NCI-H345 treated with DMSO at 0.1 percent for 48 hours (cell line): ENCODE data around the gene AXIN2.
"Not testable (repeated sequence)": the region's sequence is repeated elsewhere in the genome, so short reads cannot be mapped to it uniquely, and the experiment has no call there.

Experiments
- DNase-seq: peaks from one replicate; lab custom pipeline; 2025; ENCODE audit not compliant: unreplicated experiment; lab: John Stamatoyannopoulos, UW

The AXIN2 gene

DNA sequence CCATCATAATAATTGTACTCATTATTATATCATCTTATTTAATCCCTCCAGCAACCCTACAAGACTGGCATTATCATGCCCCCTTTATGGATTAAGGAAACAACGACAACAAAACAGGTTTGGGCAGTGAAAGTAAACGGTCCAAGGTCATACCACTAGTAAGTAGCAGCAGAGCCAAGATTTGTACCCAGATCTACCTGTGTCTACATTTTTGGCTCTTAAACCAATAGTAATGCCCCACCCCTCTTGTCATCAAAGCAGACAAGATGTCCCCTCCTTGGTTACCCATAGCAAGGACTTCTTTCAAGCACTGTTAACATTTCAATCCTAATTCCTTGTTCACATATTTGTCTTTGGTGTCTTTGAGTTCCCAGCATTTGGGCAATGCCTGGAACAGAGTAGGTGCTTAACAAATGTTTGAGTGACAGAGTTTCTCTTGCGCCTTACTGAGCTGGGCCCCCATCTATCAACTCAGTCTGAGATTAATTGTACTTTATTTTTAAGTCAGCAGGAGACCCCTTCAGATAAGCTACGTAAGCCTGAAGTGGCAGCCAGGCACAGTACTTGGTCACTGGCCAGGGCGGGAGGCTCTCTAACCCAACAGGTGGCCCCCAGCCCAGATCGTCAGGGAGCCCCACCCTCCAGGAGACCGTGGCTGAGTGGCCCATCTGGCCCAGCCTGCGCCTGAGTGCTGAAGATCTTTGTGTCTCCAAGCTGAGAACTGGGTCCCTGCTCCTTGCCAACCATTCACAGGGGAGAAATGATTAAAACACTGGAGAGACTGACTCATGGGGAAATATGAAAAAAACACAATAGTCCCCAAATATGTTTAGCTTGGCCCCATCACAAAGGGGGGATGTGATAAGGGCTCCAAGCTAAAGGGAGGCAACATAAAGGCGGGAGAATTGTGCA is 75.8 kb downstream of the AXIN2 start:
- no peak for DNase-seq

DNA sequence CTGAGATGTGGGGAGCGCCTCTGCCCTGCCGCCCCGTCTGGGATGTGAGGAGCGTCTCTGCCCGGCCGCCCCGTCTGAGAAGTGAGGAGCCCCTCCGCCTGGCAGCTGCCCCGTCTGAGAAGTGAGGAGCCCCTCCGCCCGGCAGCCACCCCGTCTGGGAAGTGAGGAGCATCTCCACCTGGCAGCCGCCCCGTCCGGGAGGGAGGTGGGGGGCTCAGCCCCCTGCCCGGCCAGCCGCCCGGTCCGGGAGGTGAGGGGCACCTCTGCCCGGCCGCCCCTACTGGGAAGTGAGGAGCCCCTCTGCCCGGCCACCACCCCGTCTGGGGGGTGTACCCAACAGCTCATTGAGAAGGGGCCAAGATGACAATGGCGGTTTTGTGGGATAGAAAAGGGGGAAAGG is 77.0 kb downstream of the AXIN2 start:
- not testable (repeated sequence) for DNase-seq

DNA sequence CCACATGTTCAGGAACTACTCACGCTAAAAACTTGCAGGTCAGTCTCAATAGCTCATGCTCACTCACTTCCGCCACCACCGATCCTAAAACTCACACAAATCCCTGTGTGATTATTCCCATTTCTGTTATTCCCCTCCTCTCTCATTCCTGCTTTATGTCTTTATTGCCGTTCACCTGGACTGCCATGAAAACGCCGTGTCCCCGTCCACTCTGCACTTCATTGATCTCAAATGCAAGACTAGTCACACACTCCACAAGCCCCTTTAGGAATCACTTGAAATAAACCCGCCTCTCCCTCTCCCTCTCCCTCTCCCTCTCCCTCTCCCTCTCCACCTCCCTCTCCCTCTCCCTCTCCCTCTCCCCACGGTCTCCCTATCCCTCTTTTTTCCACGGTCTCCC is 78.0 kb downstream of the AXIN2 start:
- DNase-seq: no peak

DNA sequence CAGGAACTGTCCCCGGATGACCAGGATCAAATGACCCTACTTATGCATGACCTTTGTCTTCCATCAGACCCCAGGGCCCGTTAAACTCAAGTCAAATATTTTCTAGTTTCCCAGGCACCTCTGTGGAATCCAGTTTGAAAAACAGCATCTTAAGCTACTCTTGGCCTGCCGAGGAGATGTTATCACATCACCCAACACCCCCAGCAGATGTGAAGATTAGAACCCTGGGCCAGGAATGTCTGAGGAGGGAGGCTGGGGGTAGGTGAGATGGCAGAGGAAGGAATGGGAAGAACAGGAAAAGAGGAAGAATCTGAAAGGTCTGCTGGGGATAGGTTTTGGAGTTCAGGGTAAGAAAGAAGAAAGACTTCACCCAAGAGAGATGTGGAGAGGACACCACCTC is 79.2 kb downstream of the AXIN2 start:
- DNase-seq: no peak

DNA sequence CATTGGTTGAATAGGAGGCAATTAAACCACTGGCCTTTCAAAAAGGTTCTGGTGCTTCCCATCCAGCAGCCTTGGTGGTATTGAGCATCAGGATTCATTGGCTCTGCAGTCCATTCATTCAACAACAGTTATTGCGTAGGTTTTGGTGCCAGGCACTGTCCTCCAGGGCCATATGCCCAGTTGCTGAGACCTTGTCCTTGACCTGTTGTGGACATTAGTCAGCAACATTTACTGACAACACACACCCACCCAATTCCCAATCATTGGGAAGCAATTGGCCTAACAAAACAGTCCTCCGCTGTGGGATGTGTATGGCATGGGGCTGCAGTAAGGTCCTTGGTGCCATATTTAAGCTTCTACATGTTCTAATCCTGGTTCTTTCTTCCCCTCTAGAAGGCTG is 82.2 kb downstream of the AXIN2 start:
- no peak for DNase-seq
